HepG2 (cell line): ENCODE measurements around the gene WDSUB1. TPM values are rescaled to one million over a fixed set of nuclear protein-coding genes. Genes with fewer than 3 reads are reported as not detected.

Experiments used
- BRD4 ChIP-seq: sonication (generic); formaldehyde crosslinking; IDR thresholded peaks from 2 replicates; pipeline ENCODE4 v1.4.0; 2020; ENCODE audit warnings: missing genetic modification reagents
- GABPA ChIP-seq, 2 experiments: IDR thresholded peaks; 2 replicates each; pipeline ENCODE4 v1.6.1; 2011 to 2016; ENCODE audit warnings: low read depth in 2 of 2, low read length in 1 of 2, missing biosample characterization in 1 of 2, missing genetic modification characterization in 1 of 2
- IRF1 ChIP-seq: sonication (generic); formaldehyde crosslinking; IDR thresholded peaks from 2 replicates; pipeline ENCODE4 v1.4.0; 2020; ENCODE audit warnings: low read depth, mild to moderate bottlenecking, missing genetic modification reagents
- JUN ChIP-seq: sonication (generic); formaldehyde crosslinking; IDR thresholded peaks from 2 replicates; pipeline ENCODE4 v1.4.0; 2020; ENCODE audit warnings: mild to moderate bottlenecking, missing genetic modification reagents
- JUNB ChIP-seq: sonication (generic); formaldehyde crosslinking; IDR thresholded peaks from 2 replicates; pipeline ENCODE4 v1.8.0; 2022; ENCODE audit warnings: missing genetic modification reagents, mild to moderate bottlenecking, borderline replicate concordance
- KAT7 ChIP-seq: IDR thresholded peaks from 2 replicates; pipeline ENCODE4 v1.6.1; 2018; ENCODE audit warnings: borderline replicate concordance, missing compliant biosample characterization
- MAFF ChIP-seq: IDR thresholded peaks from 2 replicates; pipeline ENCODE4 v1.6.1; 2011; ENCODE audit warnings: low read depth, low read length, improper control_type of control experiment
- NFE2L2 ChIP-seq: fragments of 150-350 bp; IDR thresholded peaks from 2 replicates; pipeline ENCODE4 v1.6.1; 2014; ENCODE audit warnings: low read length
- PCBP2 ChIP-seq: fragments of 200-400 bp; formaldehyde crosslinking; optimal IDR thresholded peaks from 2 replicates; pipeline ENCODE3; 2018; ENCODE audit warnings: low read length, low read depth; ENCODE audit not compliant: poor library complexity, severe bottlenecking
- RELA ChIP-seq: sonication (generic); formaldehyde crosslinking; IDR thresholded peaks from 2 replicates; pipeline ENCODE4 v1.4.0; 2020; ENCODE audit warnings: missing genetic modification reagents
- SCMH1 ChIP-seq: sonication (generic); formaldehyde crosslinking; IDR thresholded peaks from 2 replicates; pipeline ENCODE4 v1.9.0; 2021; ENCODE audit warnings: missing genetic modification reagents, mild to moderate bottlenecking, borderline replicate concordance
- SP5 ChIP-seq: IDR thresholded peaks from 2 replicates; pipeline ENCODE4 v1.6.1; 2016; ENCODE audit warnings: low read depth, borderline replicate concordance
- THAP7 ChIP-seq: sonication (generic); formaldehyde crosslinking; IDR thresholded peaks from 2 replicates; pipeline ENCODE4 v1.8.1; 2023; ENCODE audit warnings: mild to moderate bottlenecking, missing genetic modification reagents
- THYN1 ChIP-seq: sonication (generic); formaldehyde crosslinking; IDR thresholded peaks from 2 replicates; pipeline ENCODE4 v1.8.1; 2023; ENCODE audit warnings: low read depth, mild to moderate bottlenecking, moderate library complexity, missing genetic modification reagents, borderline replicate concordance
- ZBTB38 ChIP-seq: sonication (generic); formaldehyde crosslinking; IDR thresholded peaks from 2 replicates; pipeline ENCODE4 v1.5.1; 2020; ENCODE audit warnings: mild to moderate bottlenecking, missing genetic modification reagents
- ZNF282 ChIP-seq: fragments of 450-650 bp; IDR thresholded peaks from 2 replicates; pipeline ENCODE4 v1.6.1; 2018; ENCODE audit not compliant: partially characterized antibody
- ZNF567 ChIP-seq: sonication (generic); formaldehyde crosslinking; IDR thresholded peaks from 2 replicates; pipeline ENCODE4 v1.8.1; 2023; ENCODE audit warnings: mild to moderate bottlenecking, missing genetic modification reagents, borderline replicate concordance
- polyA plus RNA-seq, 8 experiments: library from polyadenylated mRNA; depleted of rRNA in 3 of 8; stranded (reverse) in 7 of 8; unstranded in 1 of 8; fragments of >200 nt; fragmentation: Illumina TruSeq in 4 of 8; extraction: Trizol in 4 of 8; gene quantifications; 2 replicates each; pipeline versions ENCODE4 v1.2.1 to v1.2.3, GENCODE V29; 2011 to 2016; ENCODE audit warnings: low read depth in 4 of 8, missing spikeins in 1 of 8, mixed read lengths in 1 of 8; ENCODE audit not compliant: insufficient read depth in 1 of 8
- total RNA-seq, 5 experiments: library from RNA; depleted of rRNA; stranded (reverse); fragments of >200 nt; fragmentation: Illumina TruSeq; extraction: Trizol; gene quantifications; 2 replicates each; pipeline ENCODE4 v1.2.3, GENCODE V29; 2016; ENCODE audit warnings: low read depth in 1 of 5
- TF ChIP-seq, protein P1 (sequence below): IDR thresholded peaks from 2 replicates; pipeline ENCODE4 v1.6.1; 2016; ENCODE audit warnings: missing compliant biosample characterization, missing genetic modification reagents, borderline replicate concordance
- TF ChIP-seq, protein P2 (sequence below): IDR thresholded peaks from 2 replicates; pipeline ENCODE4 v1.6.1; 2016
- TF ChIP-seq, protein P3 (sequence below): sonication (generic); formaldehyde crosslinking; IDR thresholded peaks from 2 replicates; pipeline ENCODE4 v1.4.0; 2020; ENCODE audit warnings: mild to moderate bottlenecking, missing genetic modification reagents, borderline replicate concordance
- TF ChIP-seq, protein P4 (sequence below): sonication (generic); formaldehyde crosslinking; IDR thresholded peaks from 2 replicates; pipeline ENCODE4 v1.4.0; 2020; ENCODE audit warnings: mild to moderate bottlenecking, missing genetic modification reagents
- TF ChIP-seq, protein P5 (sequence below): IDR thresholded peaks from 2 replicates; pipeline ENCODE4 v1.6.1; 2016

WDSUB1 gene
- total and polyA plus RNA-seq, 2 of the 13 experiments (the other 11 are each of a cell fraction or from before 2014, with no cell fraction given): 10.1 to 10.7 TPM

GRCh38 chr2:159285929-159286708 lies at the start of gene WDSUB1 (continued):
- TF ChIP-seq ZBTB38 (peak; percentile 72), THAP7 (CRISPR knock-in tag) (peak; percentile 77), PCBP2 (no peak), JUNB (no peak), NFE2L2 (no peak), GABPA (IDR thresholded peaks at IDR 0.05; ENCODE audit: low read depth, low read length) (no peak), GABPA (CRISPR knock-in tag; IDR thresholded peaks at IDR 0.05; ENCODE audit: low read depth) (no peak), SCMH1 (CRISPR knock-in tag) (no peak), ZNF282 (no peak), KAT7 (CRISPR knock-in tag) (peak; percentile 84; the same call in 1 of the 2 replicates), IRF1 (CRISPR knock-in tag) (peak; percentile 85; the same call in 1 of the 2 replicates), ZNF567 (peak; percentile 92; the same call in 1 of the 2 replicates), SP5 (CRISPR knock-in tag) (no peak; the same call in 1 of the 2 replicates), THYN1 (CRISPR knock-in tag) (0 out of 2 replicates have a peak, but pooled peaks have one; percentile 40), JUN (CRISPR knock-in tag) (0 out of 2 replicates have a peak, but pooled peaks have one; percentile 54), RELA (CRISPR knock-in tag) (no peak), MAFF (no peak), BRD4 (peak; percentile 53; the same call in 1 of the 2 replicates)
- TF ChIP-seq, protein P1, sequence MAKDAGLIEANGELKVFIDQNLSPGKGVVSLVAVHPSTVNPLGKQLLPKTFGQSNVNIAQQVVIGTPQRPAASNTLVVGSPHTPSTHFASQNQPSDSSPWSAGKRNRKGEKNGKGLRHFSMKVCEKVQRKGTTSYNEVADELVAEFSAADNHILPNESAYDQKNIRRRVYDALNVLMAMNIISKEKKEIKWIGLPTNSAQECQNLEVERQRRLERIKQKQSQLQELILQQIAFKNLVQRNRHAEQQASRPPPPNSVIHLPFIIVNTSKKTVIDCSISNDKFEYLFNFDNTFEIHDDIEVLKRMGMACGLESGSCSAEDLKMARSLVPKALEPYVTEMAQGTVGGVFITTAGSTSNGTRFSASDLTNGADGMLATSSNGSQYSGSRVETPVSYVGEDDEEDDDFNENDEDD (CRISPR knock-in tag): peak; percentile 92; the same call in 1 of the 2 replicates
- TF ChIP-seq, protein P2, sequence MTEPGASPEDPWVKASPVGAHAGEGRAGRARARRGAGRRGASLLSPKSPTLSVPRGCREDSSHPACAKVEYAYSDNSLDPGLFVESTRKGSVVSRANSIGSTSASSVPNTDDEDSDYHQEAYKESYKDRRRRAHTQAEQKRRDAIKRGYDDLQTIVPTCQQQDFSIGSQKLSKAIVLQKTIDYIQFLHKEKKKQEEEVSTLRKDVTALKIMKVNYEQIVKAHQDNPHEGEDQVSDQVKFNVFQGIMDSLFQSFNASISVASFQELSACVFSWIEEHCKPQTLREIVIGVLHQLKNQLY (CRISPR knock-in tag): 0 out of 2 replicates have a peak, but pooled peaks have one; percentile 61
- TF ChIP-seq, protein P3, sequence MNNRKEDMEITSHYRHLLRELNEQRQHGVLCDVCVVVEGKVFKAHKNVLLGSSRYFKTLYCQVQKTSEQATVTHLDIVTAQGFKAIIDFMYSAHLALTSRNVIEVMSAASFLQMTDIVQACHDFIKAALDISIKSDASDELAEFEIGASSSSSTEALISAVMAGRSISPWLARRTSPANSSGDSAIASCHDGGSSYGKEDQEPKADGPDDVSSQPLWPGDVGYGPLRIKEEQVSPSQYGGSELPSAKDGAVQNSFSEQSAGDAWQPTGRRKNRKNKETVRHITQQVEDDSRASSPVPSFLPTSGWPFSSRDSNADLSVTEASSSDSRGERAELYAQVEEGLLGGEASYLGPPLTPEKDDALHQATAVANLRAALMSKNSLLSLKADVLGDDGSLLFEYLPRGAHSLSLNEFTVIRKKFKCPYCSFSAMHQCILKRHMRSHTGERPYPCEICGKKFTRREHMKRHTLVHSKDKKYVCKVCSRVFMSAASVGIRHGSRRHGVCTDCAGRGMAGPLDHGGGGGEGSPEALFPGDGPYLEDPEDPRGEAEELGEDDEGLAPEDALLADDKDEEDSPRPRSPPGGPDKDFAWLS (CRISPR knock-in tag): 0 out of 2 replicates have a peak, but pooled peaks have one; percentile 40
- TF ChIP-seq, protein P4, sequence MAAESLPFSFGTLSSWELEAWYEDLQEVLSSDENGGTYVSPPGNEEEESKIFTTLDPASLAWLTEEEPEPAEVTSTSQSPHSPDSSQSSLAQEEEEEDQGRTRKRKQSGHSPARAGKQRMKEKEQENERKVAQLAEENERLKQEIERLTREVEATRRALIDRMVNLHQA: no peak
- TF ChIP-seq, protein P5, sequence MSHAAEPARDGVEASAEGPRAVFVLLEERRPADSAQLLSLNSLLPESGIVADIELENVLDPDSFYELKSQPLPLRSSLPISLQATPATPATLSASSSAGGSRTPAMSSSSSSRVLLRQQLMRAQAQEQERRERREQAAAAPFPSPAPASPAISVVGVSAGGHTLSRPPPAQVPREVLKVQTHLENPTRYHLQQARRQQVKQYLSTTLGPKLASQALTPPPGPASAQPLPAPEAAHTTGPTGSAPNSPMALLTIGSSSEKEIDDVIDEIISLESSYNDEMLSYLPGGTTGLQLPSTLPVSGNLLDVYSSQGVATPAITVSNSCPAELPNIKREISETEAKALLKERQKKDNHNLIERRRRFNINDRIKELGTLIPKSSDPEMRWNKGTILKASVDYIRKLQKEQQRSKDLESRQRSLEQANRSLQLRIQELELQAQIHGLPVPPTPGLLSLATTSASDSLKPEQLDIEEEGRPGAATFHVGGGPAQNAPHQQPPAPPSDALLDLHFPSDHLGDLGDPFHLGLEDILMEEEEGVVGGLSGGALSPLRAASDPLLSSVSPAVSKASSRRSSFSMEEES: peak; percentile 71
